SIG-M5 treated with dmso at 0.1 percent for 504 hours (cell line): ENCODE results near the gene STK32B.
"Not testable (repeated sequence)": the region's sequence is repeated elsewhere in the genome, so short reads cannot be mapped to it uniquely, and the experiment has no call there.

Experiments
- DNase-seq: peaks from one replicate; lab custom pipeline; 2025; ENCODE audit not compliant: unreplicated experiment; lab: John Stamatoyannopoulos, UW

STK32B gene

GRCh38 chr4:5203309-5203992 is 152.2 kb downstream of the STK32B start:
- no peak for DNase-seq

- no peak for DNase-seq
These were observed 152.7 kb downstream of the STK32B start for GRCh38 chr4:5203993-5204310.

GRCh38 chr4:5204781-5205180 is 153.5 kb downstream of the STK32B start:
- no peak for DNase-seq

GRCh38 chr4:5206016-5206790 is 154.9 kb downstream of the STK32B start:
- no peak for DNase-seq

GRCh38 chr4:5209862-5210261 is 158.6 kb downstream of the STK32B start:
- DNase-seq: no peak

GRCh38 chr4:5211282-5211839 is 160.1 kb downstream of the STK32B start:
- DNase-seq: no peak

- no peak for DNase-seq
These were observed 161.2 kb downstream of the STK32B start for GRCh38 chr4:5212255-5213013.

- DNase-seq: no peak
These were observed 161.9 kb downstream of the STK32B start for GRCh38 chr4:5213087-5213595.

GRCh38 chr4:5215321-5215720 is 164.0 kb downstream of the STK32B start:
- DNase-seq: no peak

- DNase-seq: no peak
These were observed 166.1 kb downstream of the STK32B start for GRCh38 chr4:5217421-5217820.

GRCh38 chr4:5218376-5219069 is 167.2 kb downstream of the STK32B start:
- DNase-seq: no peak

- no peak for DNase-seq
These were observed 168.7 kb downstream of the STK32B start for GRCh38 chr4:5220028-5220427.

- no peak for DNase-seq
These were observed 170.8 kb downstream of the STK32B start for GRCh38 chr4:5222047-5222446.

GRCh38 chr4:5222951-5223350 is 171.7 kb downstream of the STK32B start:
- no peak for DNase-seq

- no peak for DNase-seq
These were observed 173.1 kb downstream of the STK32B start for GRCh38 chr4:5224340-5224739.

- no peak for DNase-seq
These were observed 181.3 kb downstream of the STK32B start for GRCh38 chr4:5232549-5232948.

- no peak for DNase-seq
These were observed 185.9 kb downstream of the STK32B start for GRCh38 chr4:5237086-5237660.

GRCh38 chr4:5238173-5238572 is 186.9 kb downstream of the STK32B start:
- DNase-seq: no peak

GRCh38 chr4:5247061-5247460 is 195.8 kb downstream of the STK32B start:
- not testable (repeated sequence) for DNase-seq

- no peak for DNase-seq
These were observed 196.5 kb downstream of the STK32B start for GRCh38 chr4:5247735-5248134.

- no peak for DNase-seq
These were observed 198.4 kb downstream of the STK32B start for GRCh38 chr4:5249727-5250126.
